SK-MEL-5 (cell line): ENCODE results near the gene KRT81. TPM values are rescaled to one million over a fixed set of nuclear protein-coding genes. Genes with fewer than 3 reads are reported as not detected.

Experiments
- DNase-seq: peaks from one replicate; pipeline ENCODE4 v3.0.0-alpha.2; 2016; ENCODE audit warnings: low read depth, low spot score
- in situ Hi-C: cut with HindIII; loops from 2 replicates; pipeline ENCODE4 v1.10.0; 2016; ENCODE audit warnings: low sequenced_read_pairs, high pct_unique_total_duplicates, low pct_unique_long_range_greater_than_20kb
- total RNA-seq: library from RNA; depleted of rRNA; stranded (reverse); fragments of >200 nt; shearing (Covaris generic); gene quantifications from 2 replicates; pipeline ENCODE4 v1.2.3, GENCODE V29; 2014

The KRT81 gene
- total RNA-seq, 1 experiment from 2014 or later: 0.16 TPM

DNA sequence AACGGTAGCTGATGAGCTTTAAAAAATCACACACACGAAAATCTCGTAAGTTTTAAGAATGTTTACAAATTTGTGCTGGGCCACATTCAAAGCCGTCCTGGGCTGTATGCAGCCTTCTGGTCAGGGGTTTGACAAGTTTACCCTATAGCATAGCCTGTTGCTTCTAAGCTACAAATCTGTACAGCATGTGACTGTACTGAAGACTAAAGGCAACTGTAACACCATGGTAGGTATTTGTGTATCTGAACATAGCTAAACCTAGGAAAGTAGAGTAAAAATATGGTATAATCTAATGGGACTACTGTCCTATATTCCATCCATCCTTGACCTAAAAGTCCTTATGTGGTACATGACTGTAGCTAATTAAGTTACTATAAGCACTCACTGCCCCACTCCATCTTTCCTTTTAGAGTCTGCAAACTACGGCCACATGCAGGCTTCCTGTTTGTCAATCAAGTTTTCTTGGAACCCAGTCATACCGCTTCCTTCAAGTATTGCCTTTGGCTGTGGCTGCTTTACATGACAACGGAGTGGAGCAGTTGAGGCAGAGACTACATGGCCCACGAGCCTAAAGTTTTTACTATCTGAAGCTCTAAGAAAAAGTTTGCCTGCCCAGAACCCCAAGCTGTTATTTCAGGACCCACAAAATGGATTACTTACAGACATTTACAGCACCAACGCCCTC lies 39.8 kb downstream of the KRT81 start:
- in situ Hi-C loops: no loop called here
- DNase-seq: no peak

GRCh38 chr12:52250048-52250990 lies 41.0 kb downstream of the KRT81 start:
- DNase-seq: no peak
- in situ Hi-C loops: no loop called here

DNA sequence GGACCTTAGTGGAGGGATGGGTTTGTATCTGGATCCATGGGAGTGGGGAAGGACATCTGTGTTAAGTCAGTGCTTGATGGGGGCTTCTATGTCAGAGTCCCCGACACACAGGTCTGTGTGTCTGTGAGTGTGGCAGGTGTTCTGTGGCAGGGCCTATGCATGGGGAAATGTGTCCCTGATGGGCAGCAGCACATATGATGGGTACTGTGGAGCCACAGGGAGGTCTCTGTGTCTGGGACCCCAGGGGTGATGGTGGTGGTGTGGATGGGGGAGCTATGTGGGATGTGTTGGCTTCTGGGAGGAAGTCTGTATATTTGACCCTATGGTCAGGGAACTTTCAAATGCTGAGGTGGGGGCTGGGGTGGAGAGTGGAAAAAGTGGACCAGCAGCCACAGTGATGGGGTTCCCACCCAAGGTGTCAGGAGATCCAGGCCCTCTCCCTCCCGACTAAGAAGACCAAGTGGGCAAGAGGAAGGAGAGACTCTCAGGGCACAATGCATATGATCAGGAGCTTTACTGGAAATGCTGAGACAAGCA lies 41.8 kb downstream of the KRT81 start:
- no peak for DNase-seq
- in situ Hi-C loops: no loop called here

DNA sequence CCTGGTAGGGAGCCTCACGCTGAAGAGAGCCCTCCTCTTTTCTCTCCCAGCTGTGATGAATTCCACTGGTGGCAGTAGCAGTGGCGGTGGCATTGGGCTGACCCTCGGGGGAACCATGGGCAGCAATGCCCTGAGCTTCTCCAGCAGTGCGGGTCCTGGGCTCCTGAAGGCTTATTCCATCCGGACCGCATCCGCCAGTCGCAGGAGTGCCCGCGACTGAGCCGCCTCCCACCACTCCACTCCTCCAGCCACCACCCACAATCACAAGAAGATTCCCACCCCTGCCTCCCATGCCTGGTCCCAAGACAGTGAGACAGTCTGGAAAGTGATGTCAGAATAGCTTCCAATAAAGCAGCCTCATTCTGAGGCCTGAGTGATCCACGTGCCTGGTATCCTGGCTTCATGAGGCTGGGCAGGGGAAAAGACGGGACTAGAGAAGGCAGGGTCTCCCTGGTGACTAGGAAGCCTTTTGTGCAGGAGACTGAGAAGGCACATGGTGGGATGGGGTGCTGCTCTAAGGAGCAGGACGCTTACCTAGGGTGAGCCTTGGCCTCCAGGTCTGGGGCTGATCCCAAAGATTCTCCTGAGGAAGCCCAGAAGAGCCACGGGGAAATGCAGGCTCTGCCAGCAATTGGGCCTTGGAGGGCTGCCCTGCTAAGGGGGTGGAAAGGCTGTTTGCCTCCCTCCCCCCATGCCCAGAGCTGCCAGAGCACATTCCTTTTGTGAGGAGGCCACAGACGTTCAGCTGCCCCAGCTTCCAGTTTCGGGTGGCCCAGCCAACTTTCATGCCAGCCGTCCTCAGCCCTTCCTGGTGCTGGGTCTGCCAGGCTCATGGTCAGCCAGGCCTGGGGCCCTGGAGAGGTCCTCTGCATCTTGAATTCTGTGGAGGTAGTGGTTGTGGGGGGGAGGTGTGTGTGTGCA lies 42.5 kb downstream of the KRT81 start:
- in situ Hi-C loops: no loop called here
- no peak for DNase-seq

DNA sequence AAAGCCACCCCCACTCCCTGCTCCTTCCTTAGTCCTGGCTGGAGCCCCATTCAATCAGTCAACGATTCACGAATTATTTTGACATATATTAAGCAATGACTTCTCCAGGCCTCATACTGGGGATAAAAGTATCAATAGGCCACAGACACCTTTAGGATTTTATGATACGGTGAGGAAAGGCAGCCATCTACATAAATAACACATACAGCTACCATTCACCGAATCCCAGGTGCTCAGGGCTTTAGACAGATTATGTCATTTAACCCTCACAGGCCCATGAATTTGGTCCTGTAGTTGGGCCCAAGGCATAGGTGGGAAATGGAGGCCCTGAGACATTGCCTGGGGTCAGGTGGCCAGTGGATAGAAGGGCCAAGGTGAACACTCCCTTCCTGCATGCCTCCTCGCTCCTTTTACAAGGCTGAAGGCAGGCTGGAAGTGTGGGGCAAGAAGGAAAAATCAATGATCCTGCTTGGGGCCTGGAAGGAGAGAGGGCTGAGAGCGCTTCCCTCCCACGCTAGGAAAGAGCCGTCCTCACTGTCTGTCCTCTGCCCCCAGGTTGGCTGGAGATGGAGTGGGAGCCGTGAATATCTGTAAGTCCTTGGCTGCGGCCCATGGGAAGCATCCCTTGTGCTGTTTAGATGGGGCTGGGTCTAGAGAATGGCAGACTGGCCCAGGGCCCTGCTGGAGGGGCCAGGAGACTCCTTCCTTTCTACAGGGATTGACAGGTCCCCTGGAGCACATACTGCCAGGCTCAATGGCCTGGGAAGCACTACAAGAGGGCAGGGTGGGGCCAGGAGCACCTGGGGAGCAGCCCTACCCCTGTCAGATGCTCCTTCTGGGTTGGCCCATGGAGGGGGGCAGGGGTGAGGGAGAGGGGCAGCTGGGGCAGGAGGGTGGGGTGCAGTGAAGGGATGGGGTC lies 43.5 kb downstream of the KRT81 start:
- DNase-seq: no peak

GRCh38 chr12:52246720-52247621 lies 44.4 kb downstream of the KRT81 start:
- DNase-seq: no peak
- in situ Hi-C loops: no loop called here

More for the DNA sequence above, 43.5 kb downstream of the KRT81 start:
- in situ Hi-C loops: no loop called here

DNA sequence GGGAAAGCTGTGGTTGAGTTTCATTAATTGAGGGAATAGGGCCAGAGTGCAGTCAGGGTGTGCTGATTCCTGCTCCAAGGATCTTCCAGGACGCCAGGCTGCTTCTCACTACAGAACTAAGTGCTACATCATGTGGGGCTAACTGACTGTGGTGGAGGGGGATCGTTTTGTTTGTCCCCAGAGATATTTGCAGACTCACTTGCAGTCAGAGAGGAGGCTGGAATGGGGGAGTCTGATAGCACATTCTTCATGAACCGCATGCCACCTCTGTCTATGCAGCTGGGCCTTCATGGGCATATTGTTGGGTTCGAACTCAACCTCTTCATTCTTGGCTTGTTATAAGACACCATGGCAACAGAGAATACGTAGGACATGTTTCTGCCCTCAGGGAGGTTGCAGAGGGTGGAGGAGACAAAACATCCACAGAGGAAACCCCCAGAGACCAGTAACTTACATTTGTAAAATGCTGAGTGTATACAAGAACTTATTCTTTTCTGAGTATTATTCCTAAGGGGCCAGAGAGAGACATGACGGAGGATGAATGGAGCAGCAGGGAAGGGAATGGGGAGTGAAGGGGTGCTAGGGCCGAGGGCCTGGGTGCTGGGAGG lies 45.3 kb downstream of the KRT81 start:
- peak; percentile 63 for DNase-seq
- in situ Hi-C loops: no loop called here

GRCh38 chr12:52245259-52245961 lies 45.9 kb downstream of the KRT81 start:
- no peak for DNase-seq
- in situ Hi-C loops: no loop called here

DNA sequence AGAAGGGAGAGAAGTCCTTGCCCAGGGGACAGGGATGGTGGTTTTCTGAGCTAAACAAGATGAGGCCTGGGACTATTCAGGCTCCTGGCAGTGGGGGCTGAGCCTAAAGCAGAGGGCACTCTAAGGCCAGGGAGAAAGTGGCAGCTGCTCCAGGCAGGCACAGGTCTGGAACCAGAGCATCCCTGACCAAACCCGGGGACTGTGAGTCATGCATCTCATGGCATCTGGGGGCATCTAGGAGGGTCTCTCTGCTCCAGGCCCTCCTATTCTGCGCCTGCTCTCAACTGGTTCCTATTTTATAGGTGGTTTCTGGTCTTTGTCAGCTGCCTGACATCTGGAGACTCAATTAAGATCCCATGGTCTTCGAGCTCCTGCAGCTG lies 46.7 kb downstream of the KRT81 start:
- DNase-seq: no peak
- in situ Hi-C loops: no loop called here

- in situ Hi-C loops: no loop called here
- DNase-seq: no peak
Observed at GRCh38 chr12:52243856-52244614, 47.3 kb downstream of the KRT81 start.

DNA sequence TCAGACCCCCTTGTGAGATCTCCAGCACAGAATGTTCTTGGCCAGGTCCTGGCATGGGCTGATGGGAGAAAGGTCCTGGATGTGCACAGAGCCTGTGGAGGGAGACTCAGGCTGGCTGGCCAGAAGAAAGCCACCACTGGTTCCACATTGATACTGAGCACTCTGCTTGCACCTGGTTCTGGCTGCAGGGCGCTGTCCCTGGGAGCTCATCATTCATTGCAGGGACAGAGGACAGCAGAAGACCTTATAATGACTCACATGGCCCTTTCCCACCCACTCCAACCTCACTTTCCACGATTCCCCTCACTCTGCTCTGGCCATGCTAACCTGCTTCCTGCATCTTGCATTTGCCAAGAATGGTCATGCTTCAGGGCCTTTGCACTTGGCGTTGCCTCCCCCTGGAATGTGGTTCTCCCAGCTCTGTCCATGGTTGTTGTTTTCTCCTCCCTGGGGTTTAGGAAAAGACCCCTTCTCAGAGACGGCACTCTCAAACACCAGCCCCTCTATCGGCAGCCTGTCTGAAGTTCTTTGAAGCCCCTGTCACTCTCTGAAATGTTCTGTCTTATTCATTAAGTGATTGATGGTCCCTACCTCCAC lies 48.0 kb downstream of the KRT81 start:
- in situ Hi-C loops: no loop called here
- DNase-seq: no peak

DNA sequence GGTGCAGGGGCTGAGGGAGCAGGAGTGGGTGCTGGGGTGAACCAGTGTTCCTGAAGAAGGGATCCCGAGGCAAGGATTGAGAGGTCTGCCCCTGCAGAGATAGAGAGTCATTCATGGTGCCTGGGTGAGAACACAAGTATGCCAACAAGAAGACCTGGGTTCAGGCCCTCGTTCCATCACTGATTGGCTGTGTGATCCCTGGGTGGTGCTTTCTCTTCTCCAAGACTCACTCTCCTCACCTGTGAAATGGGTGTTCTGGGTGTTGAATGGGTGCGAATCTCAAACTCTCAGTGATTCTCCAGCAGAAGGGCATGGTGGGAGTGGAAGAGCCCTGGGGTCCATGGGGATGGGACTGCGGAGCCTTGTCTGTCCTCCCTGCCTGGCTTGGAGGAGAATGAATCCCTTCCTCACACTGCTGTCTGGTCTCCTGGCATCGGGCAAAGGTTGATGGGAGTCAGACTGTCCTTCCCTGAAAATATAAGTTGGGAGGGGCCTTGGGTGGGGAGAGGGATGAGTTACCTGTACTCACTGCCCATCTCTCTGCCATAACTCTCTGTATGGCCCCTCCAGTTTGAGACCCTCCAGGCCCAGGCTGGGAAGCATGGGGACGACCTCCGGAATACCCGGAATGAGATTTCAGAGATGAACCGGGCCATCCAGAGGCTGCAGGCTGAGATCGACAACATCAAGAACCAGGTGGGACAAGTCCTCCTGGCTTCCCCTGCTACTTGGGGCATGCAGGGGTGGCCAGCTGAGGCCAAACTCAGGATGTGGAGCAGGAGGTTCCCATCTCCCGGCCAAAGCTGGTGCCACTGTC lies 48.7 kb downstream of the KRT81 start:
- DNase-seq: no peak
- in situ Hi-C loops: no loop called here

DNA sequence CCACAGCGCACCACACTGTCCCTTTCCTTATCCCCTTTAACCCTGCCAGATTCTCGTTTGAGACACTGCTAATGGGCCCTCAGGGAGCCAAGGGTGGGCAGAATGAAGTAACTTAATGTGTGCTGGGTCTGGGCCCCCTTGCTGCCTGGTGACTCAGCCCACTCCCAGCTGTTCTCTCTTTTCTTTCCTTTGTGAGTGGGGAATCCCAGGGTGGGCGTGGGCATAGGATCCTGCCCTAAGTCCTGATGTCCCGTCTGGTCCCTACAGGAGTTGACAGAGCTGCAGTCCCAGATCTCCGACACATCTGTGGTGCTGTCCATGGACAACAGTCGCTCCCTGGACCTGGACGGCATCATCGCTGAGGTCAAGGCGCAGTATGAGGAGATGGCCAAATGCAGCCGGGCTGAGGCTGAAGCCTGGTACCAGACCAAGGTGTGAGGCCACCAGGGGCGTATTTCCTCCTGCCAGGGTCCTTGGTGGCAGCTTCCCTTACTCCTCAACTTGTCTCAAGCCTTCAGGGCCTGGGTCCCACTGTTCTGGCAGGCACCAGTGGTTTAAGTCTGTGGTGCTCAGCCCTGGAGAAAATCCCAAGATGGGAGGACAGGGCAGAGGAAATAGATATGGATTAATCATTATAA lies 50.0 kb downstream of the KRT81 start:
- no peak for DNase-seq
- in situ Hi-C loops: no loop called here
